ENCODE data around the gene SLC27A5.
A peak's percentile ranks its signal among the peaks of the same experiment; 100 is the strongest.

GRCh38 chr19:58519355-58520256 lies 7.8 kb upstream of the SLC27A5 start, which contains the start of gene ZBTB45:
- TF ChIP-seq CTCF (conservative IDR thresholded peaks at IDR 0.05): peak; percentile 67
- no peak for TF ChIP-seq EZH2 (IDR thresholded peaks at IDR 0.05; ENCODE audit: low read depth)

All from PC-9 (cell line).